GM12878 (cell line): Measurements from ENCODE around the gene BICD1. TPM values are rescaled to one million over a fixed set of nuclear protein-coding genes. Genes with fewer than 3 reads are reported as not detected.

Experiments used
- ATAC-seq: fragments of 200-7000 bp; cut with Tn5 transposase; 3 replicates; pipeline ENCODE4 v1.9.1; 2020; ENCODE audit warnings: mild to moderate bottlenecking, moderate library complexity
- BruUV-seq: library from RNA; stranded (reverse); fragments of 400-500 nt; replicated peaks from 2 replicates; lab custom pipeline; 2021; lab: Mats Ljungman, UMichigan
- CTCF ChIA-PET: fragments of 300-600 bp; sonication (Branson Sonifier 250); formaldehyde crosslinking; extraction: SDS; loops from one replicate; lab custom pipeline; 2021; ENCODE audit warnings: inconsistent platforms; lab: Yijun Ruan, JAX
- POLR2A ChIA-PET: fragments of 350-600 bp; formaldehyde crosslinking; extraction: SDS; loops from one replicate; lab custom pipeline; 2021; ENCODE audit warnings: inconsistent platforms; lab: Charles Lee
- RAD21 ChIA-PET: fragments of 300-600 bp; sonication (Branson Sonifier 250); formaldehyde crosslinking; loops from one replicate; lab custom pipeline; 2023; ENCODE audit warnings: antibody characterized with exemption; ENCODE audit not compliant: unreplicated experiment; lab: Charles Lee
- SMC1A ChIA-PET: fragments of 300-600 bp; sonication (Branson Sonifier 250); formaldehyde crosslinking; loops from one replicate; lab custom pipeline; 2023; ENCODE audit not compliant: unreplicated experiment, uncharacterized antibody; lab: Charles Lee
- DNase-seq: peaks from one replicate; pipeline ENCODE4 v3.0.0-alpha.2; 2011; ENCODE audit warnings: low read depth, low spot score
- FAIRE-seq: peaks from 3 replicates; lab custom pipeline; 2011; peaks lifted over from hg19 to GRCh38; lab: Jason Lieb, UNC
- H2AFZ ChIP-seq: 2 replicates; pipeline ENCODE4 v1.6.0; 2011; ENCODE audit warnings: low read depth, low read length, control low read depth; ENCODE audit not compliant: control insufficient read depth
- H3K27ac ChIP-seq: 2 replicates; pipeline ENCODE4 v1.5.1; 2011; ENCODE audit warnings: control low read depth; ENCODE audit not compliant: control insufficient read depth, insufficient read depth
- H3K27me3 ChIP-seq, 2 experiments: replicated peaks in 1 of 2; 2 replicates each; pipeline versions ENCODE4 v1.6.0 to v1.6.1; 2011; ENCODE audit warnings: low read length in 1 of 2; ENCODE audit not compliant: control insufficient read depth in 2 of 2, insufficient read depth in 2 of 2
- H3K36me3 ChIP-seq, 2 experiments: 2 replicates each; pipeline ENCODE4 v1.5.1; 2011; ENCODE audit warnings: low read length in 1 of 2; ENCODE audit not compliant: control insufficient read depth in 2 of 2, insufficient read depth in 2 of 2
- H3K4me1 ChIP-seq: 2 replicates; pipeline ENCODE4 v1.6.1; 2011; ENCODE audit warnings: mild to moderate bottlenecking, low read length, moderate library complexity, mixed read lengths; ENCODE audit not compliant: control insufficient read depth, insufficient read depth
- H3K4me2 ChIP-seq: 2 replicates; pipeline ENCODE4 v1.6.0; 2011; ENCODE audit warnings: control low read depth; ENCODE audit not compliant: control insufficient read depth, insufficient read depth
- H3K4me3 ChIP-seq: fragments of 200-600 bp; sonication (generic); 2 replicates; pipeline ENCODE4 v1.5.1; 2016
- H3K79me2 ChIP-seq: 2 replicates; pipeline ENCODE4 v1.6.0; 2011; ENCODE audit warnings: low read length; ENCODE audit not compliant: control insufficient read depth, insufficient read depth
- H3K9ac ChIP-seq: 2 replicates; pipeline ENCODE4 v1.8.0; 2011; ENCODE audit warnings: low read length, control low read depth, mixed read lengths; ENCODE audit not compliant: control insufficient read depth, insufficient read depth
- H3K9me3 ChIP-seq: replicated peaks from 3 replicates; pipeline ENCODE4 v1.5.1; 2011; ENCODE audit warnings: mild to moderate bottlenecking, low read length; ENCODE audit not compliant: control insufficient read depth, insufficient read depth
- H4K20me1 ChIP-seq: 2 replicates; pipeline ENCODE4 v1.6.0; 2011; ENCODE audit not compliant: control insufficient read depth, insufficient read depth
- BHLHE40 ChIP-seq, 2 experiments: fragments of 450-650 bp in 1 of 2; IDR thresholded peaks; 2 replicates each; pipeline ENCODE4 v1.6.1; 2011 to 2017; ENCODE audit warnings: low read depth in 2 of 2, borderline replicate concordance in 1 of 2, improper control_type of control experiment in 1 of 2, low read length in 1 of 2, mild to moderate bottlenecking in 1 of 2
- CBX5 ChIP-seq: sonication (generic); IDR thresholded peaks from 2 replicates; pipeline ENCODE4 v1.6.1; 2016; ENCODE audit warnings: low read depth, moderate library complexity, mild to moderate bottlenecking, inconsistent platforms
- CREM ChIP-seq: IDR thresholded peaks from 2 replicates; pipeline ENCODE4 v1.6.1; 2014; ENCODE audit warnings: antibody characterized with exemption, low read depth
- ESRRA ChIP-seq: IDR thresholded peaks from 2 replicates; pipeline ENCODE4 v1.6.1; 2012; ENCODE audit warnings: mild to moderate bottlenecking, low read length, improper control_type of control experiment
- LARP7 ChIP-seq: fragments of 450-650 bp; IDR thresholded peaks from 2 replicates; pipeline ENCODE4 v1.6.1; 2017; ENCODE audit warnings: mild to moderate bottlenecking
- MXI1 ChIP-seq: fragments of 150-350 bp; IDR thresholded peaks from 2 replicates; pipeline ENCODE4 v1.6.1; 2011; ENCODE audit warnings: low read depth, mild to moderate bottlenecking, inconsistent platforms, low read length, improper control_type of control experiment
- NRF1 ChIP-seq: conservative IDR thresholded peaks from 2 replicates; pipeline ENCODE4 v1.6.1; 2011; ENCODE audit warnings: mild to moderate bottlenecking, low read depth, low read length, improper control_type of control experiment
- RAD51 ChIP-seq: fragments of 450-650 bp; IDR thresholded peaks from 2 replicates; pipeline ENCODE4 v1.6.1; 2016; ENCODE audit warnings: moderate library complexity, mild to moderate bottlenecking, inconsistent platforms
- RUNX3 ChIP-seq: IDR thresholded peaks from 2 replicates; pipeline ENCODE4 v1.6.1; 2012; ENCODE audit warnings: low read length, inconsistent platforms
- SIX5 ChIP-seq: IDR thresholded peaks from 2 replicates; pipeline ENCODE4 v1.6.1; 2011; ENCODE audit warnings: mild to moderate bottlenecking, low read depth, low read length, moderate library complexity; ENCODE audit not compliant: severe bottlenecking
- SMAD5 ChIP-seq: IDR thresholded peaks from 2 replicates; pipeline ENCODE4 v1.6.1; 2016; ENCODE audit warnings: antibody characterized with exemption, low read depth
- SMARCA5 ChIP-seq: fragments of 450-650 bp; IDR thresholded peaks from 2 replicates; pipeline ENCODE4 v1.6.1; 2017; ENCODE audit warnings: mild to moderate bottlenecking
- SP1 ChIP-seq: IDR thresholded peaks from one replicate; pipeline ENCODE4 v1.6.1; 2011; ENCODE audit warnings: low read depth, low read length
- SPI1 ChIP-seq: IDR thresholded peaks from 2 replicates; pipeline ENCODE4 v1.6.1; 2011; ENCODE audit warnings: low read depth, mild to moderate bottlenecking, low read length, moderate library complexity, borderline replicate concordance; ENCODE audit not compliant: insufficient read depth
- SRF ChIP-seq, 2 experiments: IDR thresholded peaks; 2 replicates each; pipeline ENCODE4 v1.6.1; 2011; ENCODE audit warnings: low read depth in 2 of 2, low read length in 2 of 2, mild to moderate bottlenecking in 1 of 2, moderate library complexity in 1 of 2
- ZNF217 ChIP-seq: fragments of 450-650 bp; IDR thresholded peaks from 2 replicates; pipeline ENCODE4 v1.6.1; 2017; ENCODE audit warnings: antibody characterized with exemption, mild to moderate bottlenecking
- ZNF24 ChIP-seq: fragments of 450-650 bp; IDR thresholded peaks from 2 replicates; pipeline ENCODE4 v1.6.1; 2017; ENCODE audit warnings: antibody characterized with exemption, mild to moderate bottlenecking
- ZNF274 ChIP-seq: IDR thresholded peaks from one replicate; pipeline ENCODE4 v1.8.0; 2011; ENCODE audit not compliant: insufficient read length, insufficient read depth
- ZZZ3 ChIP-seq: IDR thresholded peaks from 2 replicates; pipeline ENCODE4 v1.6.1; 2011; ENCODE audit warnings: low read depth; ENCODE audit not compliant: control insufficient read depth, insufficient read length
- WGBS: methylation state at CpG from one replicate; pipeline ENCODE4 v1.1.6; 2016; ENCODE audit warnings: low lambda C conversion rate; ENCODE audit not compliant: insufficient replicate concordance, insufficient coverage; ENCODE audit errors: missing lambda C conversion rate; 5-methylcytosine and 5-hydroxymethylcytosine counted together
- in situ Hi-C: fragments of 300-500 bp; cut with MboI; formaldehyde crosslinking; loops from 9 replicates; pipeline ENCODE4 v1.14.3; 2018; ENCODE audit warnings: mixed read lengths
- intact Hi-C: fragments of 100-400 bp; cut with micrococcal nuclease; formaldehyde crosslinking; loops from one replicate; pipeline ENCODE4 v1.14.2; 2022; ENCODE audit not compliant: unreplicated experiment
- polyA plus RNA-seq, 11 experiments: library from polyadenylated mRNA; depleted of rRNA in 4 of 11; unstranded in 6 of 11; stranded (reverse) in 5 of 11; fragments of >200 nt; fragmentation: Nextera tagmentation in 4 of 11; fragmentation: Illumina TruSeq in 1 of 11; extraction: Ambion mirVana in 4 of 11; extraction: Trizol in 1 of 11; gene quantifications; 1 replicate in 1 of 11; 2 replicates in 10 of 11; pipeline versions ENCODE4 v1.2.1 to v1.2.3, GENCODE V29; 2011 to 2016; ENCODE audit warnings: inconsistent platforms in 2 of 11, missing spikeins in 2 of 11, low read depth in 1 of 11
- total RNA-seq, 4 experiments: library from RNA; depleted of rRNA in 3 of 4; stranded (reverse); fragments of >200 nt in 3 of 4; fragmentation: Illumina TruSeq in 1 of 4; extraction: Trizol in 1 of 4; gene quantifications; 2 replicates each; pipeline versions ENCODE4 v1.2.1 to v1.2.3, GENCODE V29; 2013 to 2021
- TF ChIP-seq, protein P1 (sequence below), 3 experiments: IDR thresholded peaks in 2 of 3; conservative IDR thresholded peaks in 1 of 3; 2 replicates each; pipeline ENCODE4 v1.5.1; 2011; ENCODE audit warnings: low read depth in 3 of 3, low read length in 3 of 3, mild to moderate bottlenecking in 3 of 3, control low read depth in 2 of 3, moderate library complexity in 2 of 3, inconsistent platforms in 1 of 3, mixed read lengths in 1 of 3; ENCODE audit not compliant: control insufficient read depth in 2 of 3, insufficient read depth in 1 of 3; ENCODE audit errors: extremely low read depth in 1 of 3

Gene BICD1
- total and polyA plus RNA-seq, 10 of the 15 experiments (the other 5 are each of a cell fraction or from before 2014, with no cell fraction given): 4.7 to 32.5 (median 14.4) TPM

- no TSS peak for BruUV-seq
- SMC1A ChIA-PET: no interaction called here
- intact Hi-C loops: loop anchor here (5.0 kb wide), 1 partner anchor 117 kb away; no protein-coding TSS in a partner anchor
- no peak for TF ChIP-seq NRF1
- no peak for TF ChIP-seq ZNF274
- no peak for TF ChIP-seq CBX5
- TF ChIP-seq SMARCA5: no peak
- TF ChIP-seq RUNX3: no peak
- TF ChIP-seq, protein P1, sequence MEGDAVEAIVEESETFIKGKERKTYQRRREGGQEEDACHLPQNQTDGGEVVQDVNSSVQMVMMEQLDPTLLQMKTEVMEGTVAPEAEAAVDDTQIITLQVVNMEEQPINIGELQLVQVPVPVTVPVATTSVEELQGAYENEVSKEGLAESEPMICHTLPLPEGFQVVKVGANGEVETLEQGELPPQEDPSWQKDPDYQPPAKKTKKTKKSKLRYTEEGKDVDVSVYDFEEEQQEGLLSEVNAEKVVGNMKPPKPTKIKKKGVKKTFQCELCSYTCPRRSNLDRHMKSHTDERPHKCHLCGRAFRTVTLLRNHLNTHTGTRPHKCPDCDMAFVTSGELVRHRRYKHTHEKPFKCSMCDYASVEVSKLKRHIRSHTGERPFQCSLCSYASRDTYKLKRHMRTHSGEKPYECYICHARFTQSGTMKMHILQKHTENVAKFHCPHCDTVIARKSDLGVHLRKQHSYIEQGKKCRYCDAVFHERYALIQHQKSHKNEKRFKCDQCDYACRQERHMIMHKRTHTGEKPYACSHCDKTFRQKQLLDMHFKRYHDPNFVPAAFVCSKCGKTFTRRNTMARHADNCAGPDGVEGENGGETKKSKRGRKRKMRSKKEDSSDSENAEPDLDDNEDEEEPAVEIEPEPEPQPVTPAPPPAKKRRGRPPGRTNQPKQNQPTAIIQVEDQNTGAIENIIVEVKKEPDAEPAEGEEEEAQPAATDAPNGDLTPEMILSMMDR (IDR thresholded peaks at IDR 0.05 in 2 of 3, conservative IDR thresholded peaks at IDR 0.05 in 1 of 3; ENCODE audit: control insufficient read depth in 2 of 3, extremely low read depth in 1 of 3, insufficient read depth in 1 of 3, low read depth in 3 of 3, low read length in 3 of 3): no peak
- no peak for TF ChIP-seq ZZZ3
- TF ChIP-seq BHLHE40 (IDR thresholded peaks at IDR 0.05; ENCODE audit: borderline replicate concordance in 1 of 2, low read depth in 2 of 2, low read length in 1 of 2): no peak
- TF ChIP-seq SMAD5: no peak
- no peak for TF ChIP-seq ZNF217
- no peak for TF ChIP-seq MXI1
- TF ChIP-seq SRF (IDR thresholded peaks at IDR 0.05; ENCODE audit: low read depth in 2 of 2, low read length in 2 of 2): no peak
- TF ChIP-seq SP1: no peak
- no peak for TF ChIP-seq RAD51
- TF ChIP-seq ESRRA: no peak
- TF ChIP-seq SPI1: no peak
- no peak for TF ChIP-seq LARP7
- TF ChIP-seq SIX5: no peak
- TF ChIP-seq CREM: no peak
- no peak for TF ChIP-seq ZNF24
- TF ChIP-seq, all 136 proteins: peak for 0
- 0 out of 4 replicates have a peak, but pooled peaks cover 0 to 2% of the 10 kb centered on the region in 2 experiments for H3K36me3 ChIP-seq
- ChIA-PET CTCF (no interaction called here), POLR2A (no interaction called here), RAD21 (no interaction called here)
- H3K9ac ChIP-seq: no peak overlapping the region
- FAIRE-seq (no peak), DNase-seq (no peak), ATAC-seq (no peak)
- H3K4me2 ChIP-seq: no peak overlapping the region
- no peaks in the 10 kb centered on the region for H4K20me1 ChIP-seq
- in situ Hi-C loops: no loop called here
- no peak overlapping the region for H3K27ac ChIP-seq
- H3K9me3 ChIP-seq: peaks cover 5% of the 10 kb centered on the region; the same call in 2 of the 3 replicates
- H3K79me2 ChIP-seq: no peaks in the 10 kb centered on the region
- WGBS: 91% methylated on average over 6 of the region's 6 CpGs
- peaks cover 13% of the 10 kb centered on the region for H3K4me1 ChIP-seq
- H3K27me3 ChIP-seq: no peaks in the 10 kb centered on the region
- no peak overlapping the region for H2AFZ ChIP-seq
- H3K4me3 ChIP-seq: no peak overlapping the region
Measured at GRCh38 chr12:32254260-32254956, 147.8 kb downstream of the BICD1 start.
